ENCODE measurements around the gene MTCL1.
"Not testable (repeated sequence)": the region's sequence is repeated elsewhere in the genome, so short reads cannot be mapped to it uniquely, and the experiment has no call there.

The MTCL1 gene

DNA sequence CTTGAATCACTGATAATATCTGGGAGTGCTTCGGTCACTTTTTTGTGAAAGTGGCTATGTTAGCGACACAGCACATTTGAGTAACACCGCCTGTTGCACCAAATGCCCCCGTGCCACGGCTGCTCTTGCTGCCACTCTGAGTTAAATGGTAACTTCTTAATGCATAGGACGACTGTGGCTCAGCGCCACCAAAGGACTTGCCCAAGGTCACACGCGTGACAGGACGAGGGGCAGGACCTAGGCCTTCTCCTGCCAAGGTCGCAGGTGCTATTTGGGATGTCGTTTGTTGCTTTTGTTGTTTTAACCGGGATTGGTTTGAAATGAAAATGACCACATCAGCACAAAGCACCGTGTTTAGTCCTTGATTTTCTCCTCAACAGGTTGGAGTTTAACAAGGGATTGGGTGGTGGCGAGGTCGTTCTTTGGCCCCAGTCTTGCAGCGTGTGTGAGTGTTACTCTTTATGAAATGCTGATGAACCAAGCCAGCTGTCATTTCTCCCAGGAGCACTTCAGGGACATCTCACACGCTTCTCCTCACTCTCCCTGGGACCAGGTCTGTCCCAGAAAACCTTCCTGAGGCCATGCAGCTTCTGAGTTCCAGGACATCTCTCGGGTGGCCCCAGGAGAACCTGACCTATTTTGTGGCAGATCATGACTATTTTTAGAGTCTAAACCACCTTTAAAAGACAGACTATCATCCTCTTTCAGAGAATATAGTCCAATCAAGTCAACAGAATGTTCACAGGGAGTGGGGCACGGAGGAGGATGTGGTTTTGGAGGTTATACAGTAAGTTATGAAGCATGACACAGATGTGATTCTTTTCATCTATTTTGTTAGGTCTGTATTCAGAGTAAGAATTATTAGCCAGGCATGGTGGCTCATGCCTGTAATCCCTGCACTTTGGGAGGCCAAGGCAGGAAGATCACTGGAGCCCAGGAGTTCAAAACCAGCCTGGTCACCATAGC, 49.9 kb downstream of the MTCL1 start:
- TF ChIP-seq, protein P1, sequence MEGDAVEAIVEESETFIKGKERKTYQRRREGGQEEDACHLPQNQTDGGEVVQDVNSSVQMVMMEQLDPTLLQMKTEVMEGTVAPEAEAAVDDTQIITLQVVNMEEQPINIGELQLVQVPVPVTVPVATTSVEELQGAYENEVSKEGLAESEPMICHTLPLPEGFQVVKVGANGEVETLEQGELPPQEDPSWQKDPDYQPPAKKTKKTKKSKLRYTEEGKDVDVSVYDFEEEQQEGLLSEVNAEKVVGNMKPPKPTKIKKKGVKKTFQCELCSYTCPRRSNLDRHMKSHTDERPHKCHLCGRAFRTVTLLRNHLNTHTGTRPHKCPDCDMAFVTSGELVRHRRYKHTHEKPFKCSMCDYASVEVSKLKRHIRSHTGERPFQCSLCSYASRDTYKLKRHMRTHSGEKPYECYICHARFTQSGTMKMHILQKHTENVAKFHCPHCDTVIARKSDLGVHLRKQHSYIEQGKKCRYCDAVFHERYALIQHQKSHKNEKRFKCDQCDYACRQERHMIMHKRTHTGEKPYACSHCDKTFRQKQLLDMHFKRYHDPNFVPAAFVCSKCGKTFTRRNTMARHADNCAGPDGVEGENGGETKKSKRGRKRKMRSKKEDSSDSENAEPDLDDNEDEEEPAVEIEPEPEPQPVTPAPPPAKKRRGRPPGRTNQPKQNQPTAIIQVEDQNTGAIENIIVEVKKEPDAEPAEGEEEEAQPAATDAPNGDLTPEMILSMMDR (IDR thresholded peaks at IDR 0.05; ENCODE audit: borderline replicate concordance, control extremely low read depth, extremely low read depth, insufficient read depth, missing control alignments) = no peak
- in situ Hi-C loops (cut with MboI; ENCODE audit: low sequenced_read_pairs, unreplicated experiment) = no loop called here
- no peak for DNase-seq (ENCODE audit: low spot score)

DNA sequence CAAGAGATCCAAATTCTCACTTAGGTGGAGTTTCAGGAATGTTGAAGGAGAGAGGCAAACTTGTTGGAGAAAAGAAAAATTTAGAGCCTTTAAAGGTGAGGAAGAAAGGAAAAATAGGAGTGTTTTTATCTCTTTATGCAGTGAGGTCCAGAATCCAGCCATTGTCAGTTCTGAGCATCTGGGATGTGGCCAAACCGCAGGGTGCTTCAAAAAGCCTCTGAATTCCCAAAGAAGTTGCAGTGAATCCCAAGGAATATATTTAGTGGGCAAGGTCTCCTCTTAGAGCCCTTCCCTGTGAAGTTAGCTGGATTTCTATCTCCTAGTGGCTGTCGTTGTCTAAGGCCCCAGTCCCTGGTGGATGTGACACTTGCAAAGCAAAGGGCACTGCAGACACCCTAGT, 51.2 kb downstream of the MTCL1 start:
- in situ Hi-C loops (cut with MboI; ENCODE audit: low sequenced_read_pairs, unreplicated experiment) = no loop called here
- TF ChIP-seq, protein P1 (IDR thresholded peaks at IDR 0.05; ENCODE audit: borderline replicate concordance, control extremely low read depth, extremely low read depth, insufficient read depth, missing control alignments) = no peak
- DNase-seq (ENCODE audit: low spot score) = no peak

DNA sequence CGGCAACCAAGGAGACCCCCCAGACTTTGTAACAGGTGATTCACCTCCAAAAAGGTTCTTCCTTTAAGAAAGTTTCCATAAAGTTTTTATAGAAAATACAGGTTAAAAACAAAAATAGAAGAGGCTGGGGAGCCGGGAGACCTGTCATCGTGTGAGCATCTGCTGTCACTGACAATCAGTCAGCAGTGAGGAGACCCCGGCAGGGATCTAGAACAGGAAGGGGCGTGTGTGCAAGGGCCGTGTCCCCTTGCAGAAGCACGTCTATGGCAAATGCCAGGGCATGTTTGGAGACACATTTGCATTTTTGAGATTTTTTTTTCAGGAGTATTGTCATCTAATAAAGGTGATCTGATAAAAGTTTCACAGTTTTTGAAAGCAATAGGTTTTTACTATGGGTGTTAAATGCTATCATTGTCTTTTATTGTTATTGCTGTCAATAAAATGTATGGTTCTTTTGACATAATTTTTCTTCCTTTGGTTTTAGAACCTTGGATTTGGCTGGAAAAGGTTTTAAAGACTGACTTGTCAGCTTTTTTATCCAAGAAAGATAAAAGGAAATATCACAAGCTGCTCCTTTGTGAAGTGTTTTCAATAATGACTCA, 52.1 kb downstream of the MTCL1 start:
- TF ChIP-seq, protein P1 (IDR thresholded peaks at IDR 0.05; ENCODE audit: borderline replicate concordance, control extremely low read depth, extremely low read depth, insufficient read depth, missing control alignments) = no peak
- in situ Hi-C loops (cut with MboI; ENCODE audit: low sequenced_read_pairs, unreplicated experiment) = no loop called here
- DNase-seq (ENCODE audit: low spot score) = no peak

DNA sequence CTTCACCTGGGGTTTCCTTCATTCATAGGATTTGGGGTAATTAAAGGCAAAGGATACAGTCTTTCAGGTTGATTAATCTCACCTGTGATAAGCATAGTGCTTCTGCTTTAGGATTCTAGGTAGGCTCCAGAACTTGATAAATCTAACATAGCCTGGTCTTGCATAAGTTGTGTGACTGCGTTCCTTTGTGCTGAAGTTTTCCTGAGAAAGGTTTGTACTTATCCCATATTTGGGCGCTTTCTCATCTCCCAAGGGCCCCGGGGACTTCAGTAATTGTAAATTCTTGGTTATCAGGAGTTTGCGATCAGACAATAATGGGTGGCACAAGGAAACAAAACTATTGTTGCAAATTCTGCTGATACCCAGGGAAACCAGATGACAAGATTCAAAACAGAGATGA, 53.1 kb downstream of the MTCL1 start:
- TF ChIP-seq, protein P1 (IDR thresholded peaks at IDR 0.05; ENCODE audit: borderline replicate concordance, control extremely low read depth, extremely low read depth, insufficient read depth, missing control alignments) = no peak
- DNase-seq (ENCODE audit: low spot score) = no peak
- in situ Hi-C loops (cut with MboI; ENCODE audit: low sequenced_read_pairs, unreplicated experiment) = no loop called here

GRCh38 chr18:8760984-8761383, 55.6 kb downstream of the MTCL1 start:
- DNase-seq (ENCODE audit: low spot score) = no peak
- in situ Hi-C loops (cut with MboI; ENCODE audit: low sequenced_read_pairs, unreplicated experiment) = no loop called here
- TF ChIP-seq, protein P1 (IDR thresholded peaks at IDR 0.05; ENCODE audit: borderline replicate concordance, control extremely low read depth, extremely low read depth, insufficient read depth, missing control alignments) = no peak

- DNase-seq (ENCODE audit: low spot score); in situ Hi-C loops (cut with MboI; ENCODE audit: low sequenced_read_pairs, unreplicated experiment): not testable (repeated sequence)
These were observed 56.2 kb downstream of the MTCL1 start for GRCh38 chr18:8761535-8761934.

- in situ Hi-C loops (cut with MboI; ENCODE audit: low sequenced_read_pairs, unreplicated experiment) = no loop called here
- no peak for DNase-seq (ENCODE audit: low spot score)
- TF ChIP-seq, protein P1 (IDR thresholded peaks at IDR 0.05; ENCODE audit: borderline replicate concordance, control extremely low read depth, extremely low read depth, insufficient read depth, missing control alignments) = no peak
These were observed 57.6 kb downstream of the MTCL1 start for GRCh38 chr18:8762968-8763367.

Data from GM13976 (cell line).